ENCODE results near the gene SLC7A9. TPM values are rescaled to one million over a fixed set of nuclear protein-coding genes. Genes with fewer than 3 reads are reported as not detected.

Gene SLC7A9
- 0.60 TPM for total RNA-seq

DNA sequence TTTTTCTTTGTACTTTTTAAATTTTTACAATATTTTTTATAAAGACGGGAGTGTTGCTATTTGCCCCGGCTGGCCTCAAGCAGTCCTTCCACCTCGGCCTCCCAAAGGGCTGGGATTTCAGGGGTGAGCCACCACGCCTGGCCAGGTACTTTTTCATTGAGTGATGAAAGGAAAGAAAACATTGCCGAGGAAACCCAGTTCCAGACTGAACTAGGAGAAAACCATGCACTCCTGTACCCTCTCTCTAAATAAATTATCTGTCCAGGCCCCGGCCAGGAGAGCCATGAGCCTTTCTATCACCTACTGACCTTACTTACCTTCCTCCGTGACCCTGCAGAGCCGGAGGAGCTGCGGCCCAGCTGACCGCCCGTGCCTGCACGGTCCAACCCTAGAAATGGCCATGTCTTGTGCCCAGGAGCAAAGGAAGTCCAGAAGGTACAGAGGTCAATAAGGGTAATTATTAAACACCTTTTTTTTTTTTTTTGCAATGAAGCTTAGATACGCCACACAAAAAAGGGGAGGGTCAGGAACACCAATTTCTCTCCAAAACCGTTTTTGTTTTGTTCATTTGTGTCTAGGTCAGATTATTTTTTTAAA, at the start of gene SLC7A9:
TSS of gene SLC7A9 (minus strand) at position 399 of the 597 bp plus-strand sequence. CDS start 1,233 bp downstream, outside the sequence.

Other genes starting within 250 kb of the SLC7A9 start
- 21.2 TPM for gene ANKRD27, start 194.6 kb downstream of the SLC7A9 start, total RNA-seq
- 7.4 TPM for gene RGS9BP, start 193.9 kb downstream of the SLC7A9 start, total RNA-seq
- gene NUDT19, start 177.9 kb downstream of the SLC7A9 start, total RNA-seq = 8.9 TPM
- 0.44 TPM for gene TDRD12, start 150.0 kb downstream of the SLC7A9 start, total RNA-seq
- gene CEP89, start 102.2 kb upstream of the SLC7A9 start, total RNA-seq = 18.3 TPM
- 1.8 TPM for gene FAAP24, start 102.5 kb upstream of the SLC7A9 start, total RNA-seq
- 52.2 TPM for gene RHPN2, start 195.1 kb upstream of the SLC7A9 start, total RNA-seq
- 18.3 TPM for gene GPATCH1, start 211.4 kb upstream of the SLC7A9 start, total RNA-seq

Measured in camera-type eye (tissue), 1 donor.